AG08395 (cell line): ENCODE results near the gene AADACL3.
"Not testable (repeated sequence)": the region's sequence is repeated elsewhere in the genome, so short reads cannot be mapped to it uniquely, and the experiment has no call there.

Experiments
- DNase-seq: peaks from one replicate; pipeline ENCODE4 v3.0.0; 2012; ENCODE audit warnings: mixed read lengths, low spot score

Gene AADACL3

DNA sequence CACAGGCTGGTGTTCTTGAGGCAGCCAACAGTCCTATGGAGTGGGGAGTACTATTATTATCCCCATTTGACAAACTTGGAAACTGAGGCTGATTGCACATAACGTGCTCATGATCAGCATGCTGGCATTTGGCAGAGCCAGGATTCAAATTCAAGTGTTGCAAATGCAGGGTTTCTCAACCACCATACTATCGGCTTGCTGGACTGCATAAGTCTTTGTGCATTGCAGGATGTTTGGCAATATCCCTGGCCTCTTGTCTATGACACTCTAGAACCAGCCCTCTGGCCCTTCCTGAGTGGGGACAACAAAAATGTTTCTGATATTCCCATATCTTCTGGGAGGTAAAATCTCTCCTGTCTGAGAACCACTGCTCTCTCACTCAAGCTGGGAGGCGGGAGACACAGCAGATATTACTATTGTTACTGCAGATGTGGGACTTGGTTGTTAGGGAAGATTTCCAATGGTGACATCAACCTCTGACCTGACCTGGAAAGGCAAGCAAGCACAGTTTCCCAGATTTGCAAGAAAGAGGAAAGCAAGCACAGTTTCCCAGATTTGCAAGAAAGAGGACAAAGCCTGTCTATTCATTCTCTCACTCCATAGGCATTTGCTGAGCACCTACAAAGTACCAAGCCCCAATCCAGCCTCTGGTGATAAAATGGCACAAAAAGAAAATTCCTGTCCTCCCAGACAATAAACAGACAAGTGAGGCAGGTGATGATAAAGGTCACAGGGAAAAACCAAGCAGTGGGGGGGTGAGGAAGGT, 1.0 kb upstream of the AADACL3 start:
- no peak for DNase-seq

DNA sequence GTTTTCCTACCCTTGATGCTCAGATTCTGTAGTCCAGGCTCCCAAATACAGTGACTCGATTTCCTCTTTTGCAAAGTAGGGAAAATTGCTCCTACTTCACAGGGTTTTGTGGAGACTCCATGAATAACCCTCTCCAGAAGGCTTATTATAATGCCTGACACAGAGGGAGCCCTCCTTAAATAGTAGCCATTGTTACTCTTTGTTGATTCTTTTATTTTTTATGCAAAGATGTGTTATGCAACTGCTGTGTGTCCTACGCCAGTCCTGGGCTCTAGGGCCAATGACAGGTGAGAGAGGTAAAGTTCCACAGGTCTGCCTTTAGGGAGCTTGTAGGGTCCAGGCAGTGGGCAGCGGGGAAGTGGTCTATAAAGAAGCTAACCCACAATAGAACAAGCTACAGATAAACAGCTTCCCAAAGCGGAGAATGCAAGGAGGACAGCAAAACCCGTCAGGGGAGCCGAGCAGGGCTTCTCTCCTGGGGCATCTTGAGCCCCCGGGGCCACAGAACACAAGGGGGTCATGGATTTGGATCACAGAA, 1.5 kb downstream of the AADACL3 start:
- DNase-seq: no peak

DNA sequence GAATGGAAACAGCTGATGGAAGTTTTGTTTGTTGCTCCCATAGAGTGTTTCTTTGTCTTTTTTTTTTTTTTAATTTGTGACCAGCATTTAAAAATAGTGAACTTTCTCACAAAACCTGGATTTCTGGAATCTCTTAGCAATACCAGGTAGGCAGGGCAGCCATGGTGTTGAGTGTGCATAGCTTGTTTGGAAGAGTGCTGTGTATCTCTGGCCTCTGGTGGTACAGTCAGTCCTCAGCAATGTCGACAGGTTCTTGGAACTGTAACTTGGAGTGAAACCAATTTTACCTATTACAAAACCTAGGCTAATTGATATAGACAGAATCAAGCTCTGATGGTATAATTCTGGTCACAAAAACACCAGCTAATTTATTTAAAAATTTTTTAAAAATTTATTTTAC, 6.7 kb downstream of the AADACL3 start:
- no peak for DNase-seq

DNA sequence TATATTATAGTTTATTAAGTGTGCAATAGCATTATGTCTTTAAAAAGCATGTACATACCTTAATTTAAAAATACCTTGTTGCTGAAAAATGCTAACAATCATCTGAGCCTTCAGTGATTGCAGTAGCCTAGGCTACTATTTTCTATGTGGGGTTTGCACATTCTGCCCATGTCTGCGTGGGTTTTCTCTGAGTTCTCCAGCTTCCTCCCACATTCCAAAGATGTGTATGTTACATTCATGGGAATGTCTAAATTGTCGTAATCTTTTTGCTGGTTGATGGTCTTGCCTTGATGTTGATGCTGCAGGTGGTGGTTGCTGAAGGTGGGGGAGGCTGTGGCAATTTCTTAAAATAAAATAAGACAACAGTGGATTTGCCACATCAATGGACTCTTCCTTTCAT, 12.5 kb downstream of the AADACL3 start:
- DNase-seq: no peak

DNA sequence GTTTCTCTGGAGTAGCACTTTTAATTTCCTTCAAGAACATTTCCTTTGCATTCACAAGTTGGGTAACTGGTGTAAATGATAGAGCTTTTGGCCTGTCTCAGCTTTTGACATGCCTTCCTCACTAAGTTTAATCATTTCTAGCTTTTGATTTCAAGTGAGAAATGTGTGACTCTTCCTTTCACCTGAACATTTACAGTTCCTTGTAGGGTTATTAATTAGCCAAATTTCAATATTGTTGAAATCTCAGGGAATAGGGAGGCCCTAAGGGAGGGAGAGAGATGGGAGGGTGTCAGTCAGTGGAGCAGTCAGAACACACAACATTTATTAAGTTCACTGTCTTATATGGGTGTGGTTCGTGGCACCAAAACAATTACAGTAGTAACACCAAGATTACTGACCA, 14.2 kb downstream of the AADACL3 start:
- DNase-seq: no peak

DNA sequence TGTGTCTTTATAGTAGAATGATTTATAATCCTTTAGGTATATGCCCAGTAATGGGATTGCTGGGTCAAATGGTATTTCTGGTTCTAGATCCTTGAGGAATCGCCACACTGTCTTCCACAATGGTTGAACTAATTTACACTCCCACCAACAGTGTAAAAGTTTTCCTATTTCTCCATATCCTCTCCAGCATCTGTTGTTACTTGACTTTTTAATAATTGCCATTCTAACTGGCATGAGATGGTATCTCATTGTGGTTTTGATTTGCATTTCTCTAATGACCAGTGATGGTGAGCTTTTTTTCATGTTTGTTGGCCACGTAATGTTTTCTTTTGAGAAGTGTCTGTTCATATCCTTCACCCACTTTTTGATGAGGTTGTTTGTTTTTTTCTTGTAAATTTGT, 15.2 kb downstream of the AADACL3 start:
- DNase-seq: not testable (repeated sequence)

DNA sequence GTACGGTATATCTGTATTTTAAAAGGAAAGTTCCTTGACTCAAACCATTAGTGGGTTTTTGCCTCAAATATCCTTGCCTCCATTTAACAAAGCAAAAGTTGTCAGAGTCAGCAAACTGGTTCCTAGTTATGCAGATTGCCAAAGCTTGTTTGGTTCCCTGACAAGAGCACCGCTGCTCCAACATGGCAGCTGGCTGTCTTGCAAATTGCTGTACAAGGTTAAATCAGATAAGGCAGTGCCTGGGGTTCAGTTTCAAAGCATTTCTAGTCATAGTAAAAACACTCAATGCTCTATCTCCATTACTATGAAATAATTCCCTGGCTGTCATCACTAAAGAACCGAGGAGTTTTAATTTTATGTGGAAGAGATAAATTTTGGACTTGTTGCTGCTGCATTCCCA, 18.7 kb downstream of the AADACL3 start:
- no peak for DNase-seq

DNA sequence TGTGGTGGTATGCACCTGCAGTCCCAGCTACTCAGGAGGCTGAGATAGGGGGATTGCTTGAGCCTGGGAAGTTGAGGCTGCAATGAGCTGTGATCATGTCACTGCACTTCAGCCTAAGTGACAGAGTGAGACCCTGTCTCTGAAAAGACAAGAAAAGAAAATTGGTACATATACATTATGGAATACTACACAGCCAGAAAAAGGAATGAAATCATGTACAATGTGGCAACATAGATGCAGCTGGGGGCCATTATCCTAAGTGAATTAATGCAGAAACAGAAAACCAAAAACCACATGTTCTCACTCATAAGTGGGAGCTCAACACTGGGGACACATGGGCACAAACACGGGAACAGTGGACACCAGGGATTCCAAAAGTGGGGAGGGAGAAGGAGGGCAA, 23.0 kb downstream of the AADACL3 start:
- DNase-seq: no peak

DNA sequence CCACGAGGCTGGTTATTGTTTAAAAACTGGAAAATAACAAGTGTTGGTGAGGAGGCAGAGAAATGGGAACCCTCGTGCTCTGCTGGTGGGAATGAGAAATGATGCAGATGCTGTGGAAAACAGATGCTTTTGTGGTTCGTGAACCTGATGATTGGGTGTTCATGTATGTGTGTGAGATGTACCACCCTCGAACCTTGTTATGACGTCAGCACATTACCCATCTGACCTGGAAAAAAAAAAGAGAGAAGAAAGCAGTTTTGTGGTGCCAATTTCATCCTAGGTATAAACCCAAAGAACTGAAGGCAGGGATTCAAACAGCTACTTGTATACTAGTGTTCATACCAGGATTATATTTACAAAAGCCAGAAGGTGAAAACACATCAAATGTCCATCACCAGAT, 23.7 kb downstream of the AADACL3 start:
- no peak for DNase-seq

DNA sequence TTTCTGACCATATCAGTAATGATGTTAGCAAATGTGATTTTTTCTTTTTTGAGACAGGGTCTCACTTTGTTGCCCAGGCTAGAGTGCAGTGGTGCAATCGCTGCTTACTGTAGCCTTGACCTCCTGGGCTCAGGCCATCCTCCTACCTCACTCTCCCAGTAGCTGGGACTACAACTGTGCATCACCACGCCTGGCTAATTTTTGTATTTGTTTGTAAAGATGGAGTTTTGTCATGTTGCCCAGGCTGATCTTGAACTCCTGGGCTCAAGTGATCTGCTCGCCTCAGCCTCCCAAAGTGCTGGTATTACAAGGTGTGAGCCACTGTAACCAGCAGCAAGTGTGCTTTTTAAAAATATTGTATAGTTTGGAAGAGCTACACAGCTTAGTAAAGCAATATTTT, 26.0 kb downstream of the AADACL3 start:
- no peak for DNase-seq

DNA sequence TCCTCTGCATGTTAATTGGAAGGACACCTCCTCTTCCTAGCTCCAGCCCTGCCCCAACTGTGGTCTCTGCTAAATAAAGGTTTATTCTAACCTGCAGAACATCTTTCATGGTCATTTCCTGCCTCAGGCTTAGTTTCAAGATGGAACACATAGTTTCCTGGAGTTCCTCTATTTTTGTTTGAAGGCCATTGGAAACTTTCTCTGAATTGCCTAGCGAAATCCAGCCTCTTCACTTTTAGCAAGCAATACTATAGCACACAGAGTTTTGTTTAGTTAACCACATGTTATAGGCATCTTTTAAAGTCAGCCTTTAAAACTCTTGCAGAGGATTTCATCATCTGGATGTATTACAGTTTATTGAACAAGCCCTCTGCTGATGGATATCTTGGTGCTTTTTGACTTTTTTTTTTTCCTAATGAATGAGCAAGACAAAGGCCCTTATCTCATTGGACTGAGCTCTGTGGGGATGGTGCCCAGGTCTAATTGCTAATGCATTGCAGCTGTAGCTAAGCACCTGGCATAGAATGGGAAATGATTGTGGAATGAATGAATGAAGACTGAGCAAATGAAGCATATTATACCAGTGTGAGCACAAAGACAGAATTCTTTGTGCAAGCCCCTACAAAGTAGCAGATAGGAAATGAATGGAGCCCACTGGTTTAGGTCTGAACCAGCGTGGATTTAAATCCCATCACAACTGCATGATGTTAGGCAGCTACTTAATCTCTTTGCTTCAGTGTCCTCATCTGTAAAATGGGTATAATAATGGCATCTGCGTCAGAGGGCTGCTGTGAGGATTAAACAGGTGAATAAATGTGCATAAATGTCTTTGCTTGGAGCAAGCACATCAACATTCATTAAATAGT, 29.4 kb downstream of the AADACL3 start:
- no peak for DNase-seq

DNA sequence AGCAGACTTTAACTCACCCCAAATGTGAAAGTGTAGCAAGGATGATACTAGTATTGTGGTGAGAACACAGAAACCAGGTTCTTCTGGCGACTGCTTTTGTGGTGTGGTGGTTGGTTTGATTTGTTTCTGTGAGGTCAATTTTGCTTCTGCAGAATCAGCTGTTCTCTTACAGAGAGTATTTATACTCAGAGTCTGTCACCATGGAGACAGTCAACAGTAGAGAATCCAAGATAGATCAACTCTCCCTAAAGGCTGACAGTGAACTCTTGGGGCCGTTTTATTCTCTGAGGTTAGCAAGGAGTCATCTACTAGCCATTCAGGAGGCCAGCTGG, 30.0 kb downstream of the AADACL3 start, which contains the start of gene CFAP107:
TSS of gene CFAP107 (plus strand) at position 209 of the 332 bp plus-strand sequence. CDS start 231 bp downstream, outside the sequence.
- peak; percentile 32 for DNase-seq

DNA sequence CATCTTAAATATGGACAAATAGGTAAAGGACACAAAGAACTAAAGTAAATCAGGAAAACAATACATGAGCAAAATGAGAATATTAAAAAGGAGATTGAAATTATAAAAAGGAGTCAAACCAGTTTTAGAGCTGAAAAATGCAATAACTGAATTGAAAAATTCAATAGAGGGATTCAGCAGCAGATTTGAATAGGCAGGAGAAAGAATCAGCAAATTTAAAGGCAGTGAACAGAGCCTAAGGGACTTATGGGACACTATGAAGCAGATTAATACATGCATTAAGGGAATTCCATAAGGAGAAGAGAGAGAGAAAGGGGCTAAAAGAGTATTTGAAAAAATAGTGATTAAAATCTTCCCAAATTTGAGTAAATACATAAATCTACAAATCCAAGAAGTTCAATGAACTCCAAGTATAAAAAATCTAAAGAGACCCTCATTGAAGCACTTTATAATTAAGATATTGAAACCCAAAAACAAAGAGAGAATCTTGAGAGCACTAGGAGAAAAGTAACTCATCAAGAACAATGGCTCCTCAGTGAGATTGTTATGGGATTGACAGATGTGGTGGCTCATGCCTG, 33.0 kb downstream of the AADACL3 start:
- DNase-seq: no peak

DNA sequence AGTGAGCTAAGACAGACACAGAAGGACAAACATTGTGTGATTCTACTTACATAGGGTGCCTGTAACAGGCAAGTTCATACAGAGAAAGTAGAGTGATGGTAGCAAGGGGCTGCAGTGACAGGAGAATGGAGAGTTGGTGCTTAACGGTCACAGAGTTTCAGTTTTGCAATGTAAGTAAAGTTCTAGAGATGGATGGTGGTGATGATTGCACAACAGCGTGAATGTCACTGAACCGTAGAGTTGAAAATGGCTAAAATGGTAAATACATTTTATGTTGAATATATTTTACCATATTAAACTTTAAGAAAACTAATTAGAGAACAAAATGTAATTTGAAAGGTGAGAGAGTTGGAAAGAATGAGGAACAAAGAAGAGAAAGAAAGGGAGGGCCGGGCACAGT, 38.8 kb downstream of the AADACL3 start:
- DNase-seq: no peak

DNA sequence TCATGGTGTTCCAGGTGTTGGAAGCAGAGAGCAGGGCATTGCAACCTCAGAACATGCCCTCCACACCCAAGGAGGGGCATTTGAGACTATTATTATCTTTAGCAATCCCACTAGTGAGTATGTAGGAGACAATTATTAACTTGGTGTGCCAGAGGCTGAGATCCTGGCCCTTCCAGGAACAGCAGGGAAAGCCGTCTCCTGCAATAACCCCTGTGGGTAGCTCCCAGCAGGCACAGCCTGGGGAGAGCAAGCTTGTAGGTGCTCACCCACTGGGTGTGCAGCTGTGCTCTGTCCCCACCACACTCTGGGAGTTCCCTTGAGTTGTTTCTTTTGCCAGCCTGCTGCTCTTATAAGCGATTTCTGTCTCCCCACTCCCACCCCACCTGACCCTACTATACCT, 40.4 kb downstream of the AADACL3 start:
- DNase-seq: no peak

DNA sequence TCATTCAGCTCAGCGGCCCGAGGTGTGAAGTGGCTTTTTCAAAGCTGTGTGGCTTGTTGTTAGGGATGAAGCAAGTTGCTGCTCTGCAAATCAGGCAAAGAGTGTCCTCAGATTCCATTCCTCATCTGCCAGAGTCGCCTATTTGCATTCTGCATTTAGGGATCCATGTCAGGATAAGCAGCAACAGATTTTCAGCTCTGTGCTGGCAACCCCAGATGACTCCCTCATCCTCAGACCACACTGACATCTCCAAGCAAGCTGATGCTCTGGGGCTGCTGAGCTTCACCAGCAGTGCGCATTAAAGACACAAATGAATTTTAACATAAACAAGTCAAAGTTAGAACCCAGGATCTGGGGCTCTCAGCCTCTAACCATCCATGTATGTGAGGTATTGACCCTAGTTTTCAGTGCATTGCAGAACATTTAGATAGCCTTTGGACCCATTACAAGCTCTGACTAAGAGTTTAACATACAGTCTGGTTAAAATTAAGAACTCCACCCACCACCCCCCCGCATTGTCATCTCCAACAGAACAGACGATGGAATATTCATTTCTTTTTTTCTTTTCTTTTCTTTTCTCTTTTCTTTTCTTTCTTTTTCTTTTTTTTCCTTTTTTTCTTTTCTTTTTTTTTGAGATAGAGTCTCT, 41.0 kb downstream of the AADACL3 start:
- DNase-seq: peak; percentile 52

DNA sequence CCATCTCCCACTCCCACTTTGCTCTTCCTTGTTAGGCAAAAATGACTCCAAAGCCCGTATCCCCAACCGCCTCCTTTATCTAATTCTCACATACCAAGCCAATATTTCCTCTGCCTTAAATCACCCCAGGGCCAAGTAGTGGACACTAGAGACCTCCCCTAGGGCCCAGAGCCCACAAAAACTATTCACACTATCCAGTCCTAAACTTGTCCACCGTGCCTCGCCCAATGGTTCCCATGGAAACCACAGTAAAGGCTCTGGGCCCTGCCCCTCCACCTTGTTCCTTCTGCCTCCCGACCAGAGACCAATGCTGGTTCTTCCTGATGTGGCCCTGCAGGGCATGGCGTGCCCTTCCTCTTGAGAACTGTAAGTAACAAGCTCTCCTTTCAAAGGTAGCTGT, 41.9 kb downstream of the AADACL3 start:
- no peak for DNase-seq

DNA sequence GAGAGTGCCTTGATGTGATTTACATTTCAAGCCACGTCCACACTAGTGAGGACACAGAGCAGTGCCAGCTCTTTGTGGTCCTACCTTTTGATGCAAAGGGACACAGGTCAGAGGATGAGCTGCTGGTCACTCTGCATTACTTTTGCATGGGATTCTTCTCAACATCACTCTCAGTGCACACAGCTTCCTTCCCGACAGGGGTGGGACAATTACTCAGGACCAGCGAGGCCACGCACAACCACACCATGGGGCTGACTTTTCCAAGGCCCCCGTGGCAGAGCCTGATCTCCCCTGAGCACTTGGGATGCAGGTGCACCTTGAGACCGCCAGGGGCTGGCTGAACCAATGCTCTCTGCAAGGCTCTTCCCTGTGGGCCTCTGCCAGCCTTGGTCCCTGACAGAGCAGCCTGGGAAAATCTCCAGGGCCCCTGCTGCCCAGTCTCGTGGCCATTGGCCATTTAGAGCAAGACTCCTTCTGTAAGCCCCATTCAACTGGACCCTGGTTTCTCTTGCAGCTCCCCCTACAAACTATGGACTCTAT, 44.4 kb downstream of the AADACL3 start:
- DNase-seq: no peak

DNA sequence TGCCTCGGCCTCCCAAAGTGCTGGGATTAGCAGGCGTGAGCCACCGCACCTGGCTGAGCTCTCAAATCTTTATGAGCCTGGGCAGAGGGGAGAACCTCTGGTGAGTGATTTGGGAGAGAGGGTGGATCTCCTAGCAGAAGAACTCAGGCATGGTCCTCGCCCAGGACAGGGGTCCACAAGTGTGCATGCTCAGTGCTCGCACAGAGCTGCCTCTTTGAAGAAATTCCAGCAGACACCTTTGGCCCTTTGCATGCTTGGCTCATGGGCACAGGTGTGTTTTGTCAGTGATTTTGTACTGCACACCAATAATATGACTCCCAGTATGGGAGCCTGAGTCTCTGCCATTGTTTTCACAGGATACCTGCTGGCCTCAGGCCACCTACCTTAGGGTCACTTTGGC, 45.9 kb downstream of the AADACL3 start:
- no peak for DNase-seq

DNA sequence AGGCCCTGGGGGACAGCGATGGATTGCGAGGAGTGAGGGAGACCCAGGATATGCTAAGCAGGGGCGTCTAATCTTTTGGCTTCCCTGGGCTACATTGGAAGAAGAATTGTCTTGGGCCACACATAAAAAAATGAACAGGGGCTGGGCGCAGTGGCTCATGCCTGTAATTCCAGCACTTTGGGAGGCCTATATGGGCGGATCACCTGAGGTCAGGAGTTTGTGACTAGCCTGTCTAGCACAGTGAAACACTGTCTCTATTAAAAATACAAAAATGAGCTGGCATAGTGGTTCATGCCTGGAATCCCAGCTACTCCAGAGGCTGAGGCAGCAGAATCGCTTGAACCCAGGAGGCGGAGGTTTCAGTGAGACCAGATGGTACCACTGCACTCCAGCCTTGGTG, 46.9 kb downstream of the AADACL3 start:
- no peak for DNase-seq

DNA sequence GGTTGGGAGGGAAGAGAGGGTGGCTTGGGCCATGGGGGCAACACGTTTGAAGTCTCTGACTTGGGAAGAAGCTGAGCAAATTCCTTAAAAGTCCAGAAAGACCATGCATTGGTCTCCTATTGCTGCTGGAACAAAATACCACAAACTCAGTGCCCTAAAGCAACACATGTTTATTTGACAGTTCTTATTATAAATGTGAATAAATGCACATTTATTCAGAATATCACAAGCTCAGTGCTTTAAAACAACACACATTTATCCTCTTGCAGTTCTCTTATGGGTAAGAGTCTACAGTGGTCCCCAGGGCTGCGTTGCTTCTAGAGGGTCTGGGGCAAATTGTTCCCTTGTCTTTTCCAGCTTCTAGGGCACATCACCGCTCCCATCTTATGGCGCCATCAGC, 47.6 kb downstream of the AADACL3 start:
- DNase-seq: no peak

DNA sequence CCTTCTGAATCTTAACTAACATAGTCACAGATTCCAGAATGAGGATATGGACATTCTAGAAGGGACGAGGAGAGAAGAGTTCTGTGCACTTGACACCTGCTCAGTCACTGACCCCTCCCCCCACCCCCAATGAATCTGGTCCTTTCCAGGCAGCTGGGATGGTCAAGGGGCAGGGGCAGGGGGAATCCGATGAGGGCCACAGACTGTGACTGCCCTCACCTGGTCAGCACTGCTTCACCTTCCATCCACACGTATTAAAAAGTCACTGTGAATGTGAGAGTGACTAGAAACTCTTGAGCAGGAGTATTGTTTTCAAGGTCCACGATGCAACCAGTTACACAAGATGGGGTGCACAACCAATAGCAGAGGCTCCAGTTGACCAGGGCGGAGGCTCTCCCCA, 48.1 kb downstream of the AADACL3 start:
- DNase-seq: no peak
